ENCODE measurements around the gene PTTG1IP.

DNA sequence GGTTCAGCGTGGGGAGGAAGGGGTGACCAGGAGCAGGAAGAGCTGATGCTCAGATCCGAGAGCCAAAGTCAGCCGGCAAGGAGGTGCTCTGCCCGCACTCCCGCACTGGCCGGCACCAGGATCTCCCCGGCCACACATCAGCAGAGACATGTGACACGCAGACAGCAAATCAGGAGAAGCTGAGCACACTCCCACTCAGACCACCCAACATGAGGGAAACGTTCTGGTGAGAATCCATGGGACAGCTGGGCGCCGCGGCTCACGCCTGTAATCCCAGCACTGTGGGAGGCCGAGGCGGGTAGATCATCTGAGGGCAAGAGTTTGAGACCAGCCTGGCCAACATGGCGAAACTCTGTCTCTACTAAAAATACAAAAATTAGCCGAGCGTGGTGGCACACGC, 18.6 kb upstream of the PTTG1IP start:
- TF ChIP-seq, protein P1, sequence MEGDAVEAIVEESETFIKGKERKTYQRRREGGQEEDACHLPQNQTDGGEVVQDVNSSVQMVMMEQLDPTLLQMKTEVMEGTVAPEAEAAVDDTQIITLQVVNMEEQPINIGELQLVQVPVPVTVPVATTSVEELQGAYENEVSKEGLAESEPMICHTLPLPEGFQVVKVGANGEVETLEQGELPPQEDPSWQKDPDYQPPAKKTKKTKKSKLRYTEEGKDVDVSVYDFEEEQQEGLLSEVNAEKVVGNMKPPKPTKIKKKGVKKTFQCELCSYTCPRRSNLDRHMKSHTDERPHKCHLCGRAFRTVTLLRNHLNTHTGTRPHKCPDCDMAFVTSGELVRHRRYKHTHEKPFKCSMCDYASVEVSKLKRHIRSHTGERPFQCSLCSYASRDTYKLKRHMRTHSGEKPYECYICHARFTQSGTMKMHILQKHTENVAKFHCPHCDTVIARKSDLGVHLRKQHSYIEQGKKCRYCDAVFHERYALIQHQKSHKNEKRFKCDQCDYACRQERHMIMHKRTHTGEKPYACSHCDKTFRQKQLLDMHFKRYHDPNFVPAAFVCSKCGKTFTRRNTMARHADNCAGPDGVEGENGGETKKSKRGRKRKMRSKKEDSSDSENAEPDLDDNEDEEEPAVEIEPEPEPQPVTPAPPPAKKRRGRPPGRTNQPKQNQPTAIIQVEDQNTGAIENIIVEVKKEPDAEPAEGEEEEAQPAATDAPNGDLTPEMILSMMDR (IDR thresholded peaks at IDR 0.05), result no peak
- TF ChIP-seq ZNF671 (CRISPR knock-in tag; IDR thresholded peaks at IDR 0.05), result no peak
- no peak for TF ChIP-seq JUN (CRISPR knock-in tag; IDR thresholded peaks at IDR 0.05)
- no peak for TF ChIP-seq NFYB (CRISPR knock-in tag; conservative IDR thresholded peaks at IDR 0.05; ENCODE audit: low read depth)
